Endothelial cell (in vitro differentiated cells): ENCODE measurements around the gene MIAT. TPM values are rescaled to one million over a fixed set of nuclear protein-coding genes. Genes with fewer than 3 reads are reported as not detected.

ENCODE experiments used
- DNase-seq: peaks from one replicate; pipeline ENCODE4 v3.0.0; 2021; ENCODE audit warnings: low spot score
- H3K27ac Mint-ChIP-seq: one replicate; pipeline ENCODE4 v1.8.0; 2021; ENCODE audit warnings: mixed read lengths, inconsistent platforms; ENCODE audit not compliant: unreplicated experiment
- H3K27me3 Mint-ChIP-seq: one replicate; pipeline ENCODE4 v1.8.0; 2021; ENCODE audit warnings: mild to moderate bottlenecking, moderate library complexity, mixed read lengths, inconsistent platforms; ENCODE audit not compliant: unreplicated experiment
- H3K36me3 Mint-ChIP-seq: one replicate; pipeline ENCODE4 v1.8.0; 2021; ENCODE audit warnings: mild to moderate bottlenecking, low read depth, mixed read lengths, inconsistent platforms; ENCODE audit not compliant: unreplicated experiment
- H3K4me1 Mint-ChIP-seq: one replicate; pipeline ENCODE4 v1.8.0; 2021; ENCODE audit warnings: mild to moderate bottlenecking, mixed read lengths, inconsistent platforms; ENCODE audit not compliant: unreplicated experiment
- H3K4me3 Mint-ChIP-seq: one replicate; pipeline ENCODE4 v1.8.0; 2021; ENCODE audit warnings: mild to moderate bottlenecking, mixed read lengths, inconsistent platforms; ENCODE audit not compliant: unreplicated experiment
- H3K9me3 Mint-ChIP-seq: one replicate; pipeline ENCODE4 v1.8.0; 2021; ENCODE audit warnings: mixed read lengths, inconsistent platforms; ENCODE audit not compliant: unreplicated experiment
- total RNA-seq: library from RNA; stranded (reverse); fragmentation: NEBNext Ultra II Directional; extraction: Animal tissue kit (Norgen Biotek cat#: 25700); gene quantifications from one replicate; pipeline ENCODE4 v1.2.1, GENCODE V29; 2021; ENCODE audit not compliant: unreplicated experiment
- TF ChIP-seq, protein P1 (sequence below): fragments of 200-600 bp; sonication (generic); IDR thresholded peaks from one replicate; pipeline ENCODE4 v1.5.0; 2021; ENCODE audit warnings: antibody characterized with exemption; ENCODE audit not compliant: unreplicated experiment

MIAT gene
- total RNA-seq, 1 donor from 2014 or later: 1.2 TPM

DNA sequence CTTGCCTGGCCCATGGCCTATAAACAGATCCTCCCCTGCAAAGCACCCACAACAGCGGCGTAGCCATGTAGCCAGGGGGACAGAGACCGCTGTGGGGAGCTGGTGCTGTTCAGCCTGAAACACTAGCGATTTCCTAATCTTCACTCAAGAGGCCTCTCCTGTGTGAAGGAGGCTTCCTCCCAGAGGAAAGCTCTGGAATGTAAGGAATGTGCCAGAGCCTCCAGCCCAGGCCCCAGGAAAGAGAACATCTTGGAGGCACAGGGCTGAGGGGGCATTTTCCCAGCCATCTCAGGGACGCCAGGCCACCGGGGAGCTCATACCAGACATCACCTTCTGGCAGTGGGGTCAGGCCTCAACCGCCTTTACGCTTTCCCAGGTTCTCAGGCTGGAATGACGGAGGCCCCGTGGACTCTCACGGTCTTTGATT is 24.0 kb downstream of the MIAT start:
- peaks cover 3% of the 10 kb centered on the region for H3K27me3 Mint-ChIP-seq
- H3K27ac Mint-ChIP-seq: peak overlapping the region; percentile 80
- peak; percentile 21 for DNase-seq
- H3K4me1 Mint-ChIP-seq: peaks cover 16% of the 10 kb centered on the region
- no peak overlapping the region for H3K4me3 Mint-ChIP-seq
- no peaks in the 10 kb centered on the region for H3K9me3 Mint-ChIP-seq
- TF ChIP-seq, protein P1, sequence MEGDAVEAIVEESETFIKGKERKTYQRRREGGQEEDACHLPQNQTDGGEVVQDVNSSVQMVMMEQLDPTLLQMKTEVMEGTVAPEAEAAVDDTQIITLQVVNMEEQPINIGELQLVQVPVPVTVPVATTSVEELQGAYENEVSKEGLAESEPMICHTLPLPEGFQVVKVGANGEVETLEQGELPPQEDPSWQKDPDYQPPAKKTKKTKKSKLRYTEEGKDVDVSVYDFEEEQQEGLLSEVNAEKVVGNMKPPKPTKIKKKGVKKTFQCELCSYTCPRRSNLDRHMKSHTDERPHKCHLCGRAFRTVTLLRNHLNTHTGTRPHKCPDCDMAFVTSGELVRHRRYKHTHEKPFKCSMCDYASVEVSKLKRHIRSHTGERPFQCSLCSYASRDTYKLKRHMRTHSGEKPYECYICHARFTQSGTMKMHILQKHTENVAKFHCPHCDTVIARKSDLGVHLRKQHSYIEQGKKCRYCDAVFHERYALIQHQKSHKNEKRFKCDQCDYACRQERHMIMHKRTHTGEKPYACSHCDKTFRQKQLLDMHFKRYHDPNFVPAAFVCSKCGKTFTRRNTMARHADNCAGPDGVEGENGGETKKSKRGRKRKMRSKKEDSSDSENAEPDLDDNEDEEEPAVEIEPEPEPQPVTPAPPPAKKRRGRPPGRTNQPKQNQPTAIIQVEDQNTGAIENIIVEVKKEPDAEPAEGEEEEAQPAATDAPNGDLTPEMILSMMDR: no peak
- peaks cover 3% of the 10 kb centered on the region for H3K36me3 Mint-ChIP-seq

DNA sequence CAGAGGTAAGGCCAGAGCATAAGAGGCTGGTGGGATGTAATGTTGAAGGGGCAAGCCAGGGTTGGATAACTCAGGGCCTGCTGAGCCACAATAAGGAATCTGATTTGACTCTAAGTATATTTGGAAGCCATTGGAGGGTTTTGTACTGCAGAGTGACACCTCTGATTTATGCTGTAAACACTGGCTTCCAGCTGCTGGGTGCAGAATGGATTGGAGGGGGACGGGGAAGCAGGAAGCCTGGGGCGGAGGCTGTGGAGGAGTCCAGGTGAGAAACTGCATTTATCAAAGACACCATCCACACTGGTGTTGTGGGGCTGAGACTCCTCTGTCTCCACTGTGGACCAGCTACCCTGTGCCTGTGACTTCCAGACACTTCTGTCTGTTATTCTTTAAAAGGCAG is 26.8 kb downstream of the MIAT start:
- peaks cover 12% of the 10 kb centered on the region for H3K4me1 Mint-ChIP-seq
- H3K27me3 Mint-ChIP-seq: peaks cover 3% of the 10 kb centered on the region
- H3K4me3 Mint-ChIP-seq: no peak overlapping the region
- TF ChIP-seq, protein P1: no peak
- peaks cover 3% of the 10 kb centered on the region for H3K36me3 Mint-ChIP-seq
- no peak overlapping the region for H3K27ac Mint-ChIP-seq
- no peak for DNase-seq
- no peaks in the 10 kb centered on the region for H3K9me3 Mint-ChIP-seq

- Mint-ChIP-seq H3K9me3 (no peaks in the 10 kb centered on the region), H3K36me3 (no peaks in the 10 kb centered on the region), H3K27ac (no peak overlapping the region), H3K4me3 (no peak overlapping the region), H3K4me1 (peaks cover 7% of the 10 kb centered on the region), H3K27me3 (no peaks in the 10 kb centered on the region)
- TF ChIP-seq, protein P1: no peak
- no peak for DNase-seq
These were observed 28.2 kb downstream of the MIAT start for GRCh38 chr22:26685601-26686000.

GRCh38 chr22:26687439-26687838 is 30.1 kb downstream of the MIAT start:
- Mint-ChIP-seq H3K27me3 (no peaks in the 10 kb centered on the region), H3K4me3 (no peak overlapping the region), H3K36me3 (no peaks in the 10 kb centered on the region), H3K27ac (no peak overlapping the region), H3K9me3 (no peaks in the 10 kb centered on the region), H3K4me1 (no peaks in the 10 kb centered on the region)
- no peak for DNase-seq
- TF ChIP-seq, protein P1: no peak

GRCh38 chr22:26689513-26690301 is 32.3 kb downstream of the MIAT start:
- H3K9me3 Mint-ChIP-seq: no peaks in the 10 kb centered on the region
- H3K27ac Mint-ChIP-seq: no peak overlapping the region
- DNase-seq: no peak
- no peaks in the 10 kb centered on the region for H3K4me1 Mint-ChIP-seq
- H3K4me3 Mint-ChIP-seq: no peak overlapping the region
- TF ChIP-seq, protein P1: no peak
- H3K36me3 Mint-ChIP-seq: no peaks in the 10 kb centered on the region
- no peaks in the 10 kb centered on the region for H3K27me3 Mint-ChIP-seq
